Lower leg skin (tissue), 4 donors: ENCODE results near the gene HEXD. TPM values are rescaled to one million over a fixed set of nuclear protein-coding genes. Genes with fewer than 3 reads are reported as not detected.

ENCODE experiments used
- DNase-seq, 2 donors: peaks; one replicate each; pipeline ENCODE4 v3.0.0-alpha.2; 2019; ENCODE audit warnings: low spot score in 2 of 2
- H3K4me3 ChIP-seq: fragments of 200-600 bp; sonication (generic); 2 replicates; pipeline ENCODE4 v1.5.1; 2017; ENCODE audit warnings: mild to moderate bottlenecking, low read depth; ENCODE audit not compliant: poor library complexity, severe bottlenecking
- CTCF ChIP-seq, 3 donors: fragments of 450-650 bp; IDR thresholded peaks; one replicate each; pipeline ENCODE4 v1.5.1; 2016; ENCODE audit warnings: antibody characterized with exemption in 3 of 3, mild to moderate bottlenecking in 3 of 3, moderate library complexity in 2 of 3
- POLR2A ChIP-seq, 2 donors: fragments of 450-650 bp; IDR thresholded peaks; one replicate each; pipeline ENCODE4 v1.6.1; 2016 to 2017; ENCODE audit warnings: antibody characterized with exemption in 2 of 2, mild to moderate bottlenecking in 1 of 2, moderate library complexity in 1 of 2
- WGBS, 2 donors: methylation state at CpG; one replicate each; pipeline ENCODE4 v1.1.5; 2018; 5-methylcytosine and 5-hydroxymethylcytosine counted together
- intact Hi-C: fragments of 100-400 bp; cut with DNase I; formaldehyde crosslinking; loops from one replicate; pipeline ENCODE4 v1.15.0; 2023; ENCODE audit warnings: low total_unique reads
- total RNA-seq, 4 donors: library from RNA; depleted of rRNA; stranded (reverse); fragments of >200 nt; gene quantifications; one replicate each; pipeline ENCODE4 v1.1.0, GENCODE V29; 2016

Gene HEXD
- total RNA-seq, 4 donors from 2014 or later: 30.0 to 47.1 (median 39.3) TPM

- no peak for TF ChIP-seq CTCF (IDR thresholded peaks at IDR 0.05)
- TF ChIP-seq POLR2A (IDR thresholded peaks at IDR 0.05): no peak
- no peak overlapping the region for H3K4me3 ChIP-seq
- intact Hi-C loops: no loop called here
- 66 to 70% methylated on average over 25 of the region's 25 CpGs for WGBS, 2 donors
- no peak for DNase-seq
Measured at GRCh38 chr17:82424001-82424862, 6.1 kb downstream of the HEXD start.

- WGBS, 2 donors: 83 to 88% methylated on average over 2 of the region's 2 CpGs
- no peak for DNase-seq
- no peak overlapping the region for H3K4me3 ChIP-seq
- TF ChIP-seq CTCF (IDR thresholded peaks at IDR 0.05) (no peak), POLR2A (IDR thresholded peaks at IDR 0.05) (no peak)
- intact Hi-C loops: no loop called here
Measured at GRCh38 chr17:82424863-82425159, 6.7 kb downstream of the HEXD start.

- 95 to 97% methylated on average over 3 of the region's 3 CpGs for WGBS, 2 donors
- no peak overlapping the region for H3K4me3 ChIP-seq
- DNase-seq: no peak
- intact Hi-C loops: no loop called here
- TF ChIP-seq CTCF (IDR thresholded peaks at IDR 0.05) (no peak), POLR2A (IDR thresholded peaks at IDR 0.05) (no peak)
Measured at GRCh38 chr17:82428546-82428945, 10.4 kb downstream of the HEXD start.

GRCh38 chr17:82429824-82430223 lies 11.7 kb downstream of the HEXD start:
- intact Hi-C loops: no loop called here
- no peak overlapping the region for H3K4me3 ChIP-seq
- WGBS, 2 donors: 78 to 80% methylated on average over 7 of the region's 7 CpGs
- TF ChIP-seq CTCF (IDR thresholded peaks at IDR 0.05): no peak
- TF ChIP-seq POLR2A (IDR thresholded peaks at IDR 0.05): no peak
- DNase-seq: no peak

GRCh38 chr17:82432017-82432416 lies 13.9 kb downstream of the HEXD start:
- TF ChIP-seq POLR2A (IDR thresholded peaks at IDR 0.05): no peak
- TF ChIP-seq CTCF (IDR thresholded peaks at IDR 0.05): no peak
- no peak for DNase-seq
- intact Hi-C loops: no loop called here
- no peak overlapping the region for H3K4me3 ChIP-seq
- 85 to 86% methylated on average over 8 of the region's 8 CpGs for WGBS, 2 donors
